ENCODE results near the gene SERPINA12.
A peak's percentile ranks its signal among the peaks of the same experiment; 100 is the strongest.

Gene SERPINA12

DNA sequence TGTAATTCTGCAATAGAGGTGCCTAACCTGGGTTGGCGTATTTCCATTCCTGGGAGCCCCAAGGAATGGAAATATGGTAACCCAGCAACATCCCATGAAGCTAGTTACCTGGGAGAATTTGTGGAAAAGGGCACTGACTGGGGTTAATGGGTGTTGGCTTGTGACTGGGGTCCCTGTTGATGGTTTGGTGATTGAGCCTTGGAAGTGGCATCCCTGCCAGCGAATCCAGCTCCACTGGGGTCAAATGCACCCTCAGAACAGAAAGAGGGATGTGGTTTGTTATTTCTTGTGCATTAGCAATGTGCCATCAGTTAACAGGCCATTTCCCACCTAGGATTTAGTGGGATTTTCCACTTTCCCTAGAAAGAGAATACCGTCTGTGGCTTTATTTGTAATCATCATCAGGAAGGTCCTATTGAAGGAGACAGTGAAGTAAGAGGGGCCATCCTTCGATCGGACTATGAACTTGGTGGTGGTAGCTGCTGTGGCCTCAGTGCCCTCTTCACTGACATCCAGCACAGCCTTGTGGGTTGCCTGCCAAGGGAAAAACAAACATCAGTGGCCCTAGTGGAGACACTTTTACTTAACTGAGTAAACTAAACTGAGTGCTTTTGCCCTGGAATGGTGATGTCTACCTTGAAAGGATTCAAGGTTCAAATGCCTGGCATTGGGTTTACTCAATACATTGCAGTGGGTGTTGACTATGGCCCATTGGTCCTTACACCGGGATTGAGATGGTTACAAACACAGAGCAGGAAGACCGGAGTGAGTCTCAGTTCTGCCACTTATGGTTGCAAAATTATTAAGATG, 46.3 kb downstream of the SERPINA12 start:
- no peak for DNase-seq

DNA sequence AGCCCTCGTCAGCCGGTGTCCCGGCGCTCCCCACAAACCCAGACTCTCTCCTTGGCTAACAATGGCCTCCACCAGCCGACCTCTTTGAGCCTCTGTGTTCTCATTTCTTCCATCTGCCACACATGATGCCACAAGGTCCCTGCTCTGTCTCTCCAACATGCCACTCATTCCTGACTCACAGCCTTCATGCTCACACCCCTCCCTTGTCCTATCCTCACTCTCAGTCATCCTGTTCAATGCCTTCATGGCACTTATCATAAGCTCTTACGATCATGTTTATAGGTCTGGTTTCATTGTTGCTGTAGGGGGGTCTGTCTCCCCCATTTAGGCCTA, 47.1 kb downstream of the SERPINA12 start:
- no peak for DNase-seq

- DNase-seq, result no peak
These were observed 47.6 kb downstream of the SERPINA12 start for GRCh38 chr14:94461526-94462218.

DNA sequence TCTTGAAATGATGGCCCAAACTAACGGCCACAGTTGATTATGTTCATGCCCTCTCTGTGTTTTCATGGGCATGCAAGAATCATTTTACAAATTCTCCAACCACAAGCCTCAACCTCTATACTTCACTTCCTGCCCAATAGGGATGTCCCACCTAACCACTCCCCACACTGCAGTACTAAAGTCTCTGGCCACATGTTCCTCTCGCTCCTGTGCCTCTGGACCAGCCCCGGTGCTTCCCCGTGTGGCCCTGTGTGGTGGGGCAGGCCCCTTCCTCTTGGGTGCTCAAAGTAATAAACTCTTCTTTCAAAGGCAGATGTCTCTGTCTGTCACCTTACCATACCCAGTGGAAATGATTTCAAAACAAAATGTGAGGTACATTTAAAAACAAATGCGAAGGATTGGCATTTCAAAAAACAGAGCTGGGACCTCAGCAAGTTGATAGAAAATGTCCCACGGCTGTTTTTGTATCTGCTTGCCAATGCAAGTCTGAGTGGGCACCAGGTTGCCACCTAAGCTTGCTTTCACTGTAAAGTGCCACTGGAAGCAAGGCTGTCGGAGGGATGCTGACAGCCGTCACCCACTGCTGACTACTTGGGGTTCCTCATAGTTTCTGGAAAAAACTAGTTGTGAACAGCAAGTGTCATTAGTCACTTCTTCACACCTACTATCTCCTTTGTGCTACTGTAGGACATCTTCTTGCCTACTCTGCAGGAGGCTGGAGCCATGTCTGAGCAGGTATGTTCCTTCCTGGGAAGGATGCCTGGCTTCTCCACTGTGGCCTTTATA, 48.4 kb downstream of the SERPINA12 start:
- DNase-seq, result no peak

DNA sequence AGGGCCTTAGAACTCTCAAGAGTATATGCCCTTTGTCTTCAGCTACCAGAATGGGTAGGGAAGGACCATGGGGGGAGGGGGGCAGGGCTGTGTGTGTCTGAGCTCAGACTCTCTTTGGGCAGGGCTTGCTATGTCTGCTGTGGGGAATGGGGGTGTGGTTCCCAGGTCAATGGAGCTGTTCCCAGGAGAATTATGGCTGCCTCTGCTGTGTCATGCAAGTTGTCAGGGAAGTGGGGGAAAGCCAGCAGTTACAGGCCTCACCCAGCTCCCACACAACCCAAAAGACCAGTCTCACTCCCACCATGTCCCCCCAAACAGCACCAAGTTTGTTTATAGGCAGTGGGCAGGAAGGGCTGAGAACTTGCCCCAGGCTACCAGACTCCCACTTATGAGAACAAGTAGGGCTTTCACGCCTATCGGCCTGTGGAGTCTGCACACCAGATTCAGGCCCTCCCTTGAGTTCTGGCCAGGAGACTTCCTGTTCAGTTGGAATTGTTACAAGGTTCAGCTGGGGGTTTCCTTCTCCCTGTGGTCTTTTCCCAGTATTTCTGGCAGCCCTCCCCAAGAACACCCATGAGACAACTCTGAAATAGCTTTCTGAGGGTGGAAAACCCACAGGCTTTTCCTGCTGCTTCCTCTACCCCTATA, 50.6 kb downstream of the SERPINA12 start:
- DNase-seq, result peak; percentile 22

- DNase-seq, result no peak
These were observed 51.2 kb downstream of the SERPINA12 start for GRCh38 chr14:94458096-94458495.

GRCh38 chr14:94455928-94456327, 53.3 kb downstream of the SERPINA12 start:
- no peak for DNase-seq

- no peak for DNase-seq
These were observed 57.4 kb downstream of the SERPINA12 start for GRCh38 chr14:94451826-94452225.

DNA sequence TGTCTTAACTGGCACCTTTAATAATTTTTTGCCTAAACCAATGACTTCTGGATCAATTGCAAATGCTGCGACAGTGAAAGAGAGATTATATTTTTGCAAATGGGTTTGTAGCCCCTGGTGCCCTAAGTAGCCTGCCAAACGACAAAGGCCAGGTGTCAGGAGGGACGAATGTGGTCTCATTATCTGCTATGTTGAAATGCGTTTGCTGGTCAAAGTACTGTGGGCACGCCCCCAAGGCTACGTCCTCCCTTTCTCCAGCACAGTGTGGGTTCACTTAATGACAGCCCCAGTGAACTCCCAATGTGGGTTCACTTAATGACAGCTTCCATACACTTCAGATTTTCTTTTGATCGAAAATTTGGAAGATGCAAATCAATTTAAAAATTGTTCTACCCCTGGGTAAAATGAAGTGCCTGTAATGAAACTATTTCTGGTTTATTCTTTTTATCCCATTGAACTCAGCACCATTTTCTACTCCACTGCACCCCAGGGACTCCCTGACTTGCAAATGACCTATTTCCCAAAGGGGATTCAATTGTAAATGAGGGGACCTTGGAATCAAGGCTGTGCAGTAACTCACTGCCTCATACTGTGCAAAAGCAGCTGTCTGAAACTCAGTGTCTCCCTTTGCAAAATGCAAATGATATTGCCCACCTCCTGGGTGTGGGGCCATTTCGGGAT, 58.0 kb downstream of the SERPINA12 start:
- DNase-seq, result no peak

- DNase-seq, result no peak
These were observed 58.6 kb downstream of the SERPINA12 start for GRCh38 chr14:94450722-94451090.

DNA sequence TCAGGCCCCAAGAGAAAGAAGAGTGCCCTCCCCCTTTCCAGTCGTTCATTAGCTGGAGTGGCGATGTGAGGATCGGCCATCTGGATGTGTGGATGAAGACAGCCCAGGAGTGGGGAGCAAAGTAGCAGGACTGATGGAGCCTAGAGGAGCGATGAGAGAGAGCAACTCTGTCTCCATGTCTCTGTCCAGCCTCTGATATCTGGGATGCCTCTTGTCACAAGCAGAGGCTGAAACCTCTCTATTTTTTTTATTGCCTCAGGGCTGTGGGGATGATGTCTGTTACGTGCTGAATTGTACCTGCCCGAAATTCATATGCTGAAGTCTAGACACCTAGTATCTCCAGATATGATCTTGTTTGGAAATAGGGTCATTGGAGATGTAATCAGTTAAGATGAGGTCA, 59.3 kb downstream of the SERPINA12 start:
- no peak for DNase-seq

DNA sequence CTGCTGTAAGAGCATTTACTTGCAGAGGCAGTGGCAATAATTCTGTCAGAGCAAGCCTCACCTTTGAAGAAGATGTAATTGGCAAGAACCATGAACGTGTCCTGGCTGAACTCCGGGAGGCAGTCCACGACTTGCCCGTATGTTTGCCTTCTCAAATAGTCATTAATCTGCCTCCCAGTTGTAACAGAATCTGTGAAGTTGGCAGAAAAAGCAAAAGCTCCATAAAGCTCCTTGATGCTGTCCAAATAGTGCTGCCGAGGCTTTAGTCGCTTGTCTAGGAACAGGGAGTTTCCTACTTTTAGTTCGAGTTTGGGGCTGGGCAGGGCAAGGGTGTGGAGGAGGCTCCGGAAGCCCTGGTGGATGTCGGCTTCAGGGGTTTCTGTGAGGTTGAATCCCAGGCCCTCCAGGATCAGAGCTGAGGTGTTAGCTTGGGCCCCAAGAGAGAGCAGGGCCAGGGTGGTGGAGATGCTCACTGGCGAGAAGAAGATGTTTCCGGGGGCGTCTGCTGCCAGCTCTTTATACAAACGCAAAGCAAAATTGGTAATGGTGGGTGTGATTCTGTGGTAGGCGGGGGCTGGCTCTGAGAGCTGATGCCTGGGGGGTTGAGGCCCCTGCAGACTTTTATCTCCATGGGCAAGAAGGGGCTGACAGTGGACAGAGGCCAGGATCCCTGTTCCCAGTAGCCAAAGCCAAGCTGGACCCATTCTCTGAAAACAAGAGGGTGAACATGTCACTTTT, 61.0 kb downstream of the SERPINA12 start:
- no peak for DNase-seq

DNA sequence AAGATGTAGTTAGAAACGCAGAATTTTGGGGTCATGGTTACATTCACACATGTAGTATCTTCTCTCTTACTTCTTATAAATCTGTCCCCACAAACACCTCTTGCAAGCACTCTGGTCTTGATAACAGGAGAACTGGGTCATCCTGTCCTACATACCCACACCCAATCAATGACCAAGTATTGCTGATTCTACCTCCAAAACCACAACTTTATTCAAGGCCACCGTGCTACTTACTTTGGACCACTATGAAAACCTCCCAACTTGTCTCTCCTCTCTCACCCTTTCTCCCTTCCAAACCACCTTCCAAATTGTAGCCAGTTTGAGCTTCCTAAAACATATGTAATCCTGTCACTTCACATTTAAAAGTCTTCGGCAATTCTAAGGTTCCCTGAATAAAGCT, 62.1 kb downstream of the SERPINA12 start:
- no peak for DNase-seq

GRCh38 chr14:94446126-94446525, 63.1 kb downstream of the SERPINA12 start:
- no peak for DNase-seq

DNA sequence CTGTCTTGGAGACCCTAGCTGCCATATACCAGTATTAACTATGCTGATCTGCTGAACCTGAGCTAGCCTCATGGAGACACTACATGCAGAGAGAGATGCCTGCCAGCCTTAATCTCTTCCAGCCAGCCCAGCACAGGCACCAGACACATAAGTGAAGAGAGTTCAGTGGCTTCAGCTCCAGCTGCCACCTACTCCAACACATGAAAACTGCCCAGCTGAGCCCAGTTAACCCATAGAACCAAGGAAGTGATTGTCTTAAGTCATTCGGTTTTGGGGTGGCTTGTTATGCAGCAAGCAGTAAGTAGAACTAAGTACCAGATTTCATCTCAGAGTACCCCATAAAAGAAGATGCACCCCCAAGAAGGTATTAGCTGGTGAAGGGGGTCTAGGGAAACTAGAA, 64.3 kb downstream of the SERPINA12 start:
- no peak for DNase-seq

- no peak for DNase-seq
These were observed 67.6 kb downstream of the SERPINA12 start for GRCh38 chr14:94441531-94442205.

- DNase-seq, result no peak
These were observed 68.1 kb downstream of the SERPINA12 start for GRCh38 chr14:94441130-94441529.

- no peak for DNase-seq
These were observed 69.7 kb downstream of the SERPINA12 start for GRCh38 chr14:94439453-94440057.

Data from fibroblast of skin of right quadriceps (primary cell).